BLaER1 treated with 17β-estradiol and CSF1 and Interleukin-3, amounts not matched to agents 10 nM and 100 nM (cell line): ENCODE data around the gene SLC25A45.
A peak's percentile ranks its signal among the peaks of the same experiment; 100 is the strongest.

ENCODE experiments used
- H3K27ac ChIP-seq, 11 experiments: shearing (Covaris generic); formaldehyde crosslinking; 2 replicates each; pipeline ENCODE4 v1.8.1; 2022
- H3K27me3 ChIP-seq, 11 experiments: shearing (Covaris generic); formaldehyde crosslinking; 2 replicates each; pipeline ENCODE4 v1.8.1; 2022
- H3K36me3 ChIP-seq, 11 experiments: shearing (Covaris generic); formaldehyde crosslinking; 2 replicates each; pipeline ENCODE4 v1.8.1; 2022
- H3K4me1 ChIP-seq, 10 experiments: shearing (Covaris generic); formaldehyde crosslinking; 2 replicates each; pipeline ENCODE4 v1.8.1; 2022
- H3K4me2 ChIP-seq, 11 experiments: shearing (Covaris generic); formaldehyde crosslinking; 2 replicates each; pipeline ENCODE4 v1.8.1; 2022
- H3K4me3 ChIP-seq, 10 experiments: shearing (Covaris generic); formaldehyde crosslinking; 2 replicates each; pipeline ENCODE4 v1.8.1; 2022
- H3K9ac ChIP-seq, 11 experiments: shearing (Covaris generic); formaldehyde crosslinking; 2 replicates each; pipeline ENCODE4 v1.8.1; 2022
- H3K9me3 ChIP-seq, 11 experiments: shearing (Covaris generic); formaldehyde crosslinking; replicated peaks in 1 of 11; 2 replicates each; pipeline ENCODE4 v1.8.1; 2022
- H4K20me1 ChIP-seq, 11 experiments: shearing (Covaris generic); formaldehyde crosslinking; 2 replicates each; pipeline ENCODE4 v1.8.1; 2022
- Cebpa-rat ChIP-seq, 11 experiments: shearing (Covaris generic); IDR thresholded peaks; 2 replicates each; pipeline ENCODE4 v1.8.1; 2022

SLC25A45 gene

GRCh38 chr11:65422633-65423515 is 40.4 kb upstream of the SLC25A45 start, which contains the start of gene NEAT1:
TSS of gene NEAT1 (plus strand) at chr11:65422798.
- H3K27ac ChIP-seq = peak within 1 kb of the TSS; percentile 94 to 100 (median 99)
- H3K4me2 ChIP-seq = peak within 1 kb of the TSS; percentile 84 to 99 (median 97)
- H4K20me1 ChIP-seq = peaks cover 48 to 52% (median 52%) of the 10 kb centered on the region in 11 experiments
- H3K36me3 ChIP-seq = peaks cover 12 to 51% (median 36%) of the 10 kb centered on the region in 11 experiments; a peak in 19 of 22 replicates
- H3K4me3 ChIP-seq = peak within 1 kb of the TSS; percentile 83 to 94 (median 92)
- H3K9ac ChIP-seq = peak within 1 kb of the TSS; percentile 98 to 100 (median 100)
- TF ChIP-seq Cebpa-rat (IDR thresholded peaks at IDR 0.05) = peak in 5 of 11 experiments; percentile 17 to 54 (median 33); a peak in 3 of 22 replicates
- H3K27me3 ChIP-seq = no peaks in the 10 kb centered on the region
- no peaks in the 10 kb centered on the region for H3K9me3 ChIP-seq
- peaks cover 25 to 60% (median 50%) of the 10 kb centered on the region in 10 experiments for H3K4me1 ChIP-seq

- peaks cover 25 to 60% (median 50%) of the 10 kb centered on the region in 10 experiments for H3K4me1 ChIP-seq
Observed at GRCh38 chr11:65421794-65422632, 39.6 kb upstream of the SLC25A45 start.

GRCh38 chr11:65420979-65421793 is 38.7 kb upstream of the SLC25A45 start:
- peak in 3 of 11 experiments; percentile 25 to 74 (median 60); a peak in 4 of 22 replicates for TF ChIP-seq Cebpa-rat (IDR thresholded peaks at IDR 0.05)
- Histone ChIP-seq H3K9ac (peak overlapping the region; percentile 98 to 100 (median 100)), H3K4me2 (peak overlapping the region; percentile 84 to 99 (median 97)), H3K4me1 (peaks cover 25 to 60% (median 51%) of the 10 kb centered on the region in 10 experiments), H3K36me3 (peaks cover 0 to 34% (median 22%) of the 10 kb centered on the region in 11 experiments; a peak in 14 of 22 replicates), H3K9me3 (no peaks in the 10 kb centered on the region), H3K27ac (peak overlapping the region; percentile 94 to 100 (median 99)), H3K27me3 (no peaks in the 10 kb centered on the region), H3K4me3 (peak overlapping the region; percentile 51 to 94 (median 90)), H4K20me1 (peaks cover 33 to 35% (median 35%) of the 10 kb centered on the region in 11 experiments)

More at GRCh38 chr11:65421794-65422632, 39.6 kb upstream of the SLC25A45 start:
- Histone ChIP-seq H3K4me2 (peak overlapping the region; percentile 84 to 99 (median 97)), H3K9ac (peak overlapping the region; percentile 98 to 100 (median 100)), H4K20me1 (peaks cover 40 to 44% (median 43%) of the 10 kb centered on the region in 11 experiments), H3K27ac (peak overlapping the region; percentile 94 to 100 (median 99)), H3K27me3 (no peaks in the 10 kb centered on the region), H3K36me3 (peaks cover 7 to 43% (median 30%) of the 10 kb centered on the region in 11 experiments; a peak in 19 of 22 replicates), H3K9me3 (no peaks in the 10 kb centered on the region), H3K4me3 (peak overlapping the region; percentile 83 to 94 (median 92))
- TF ChIP-seq Cebpa-rat (IDR thresholded peaks at IDR 0.05) = no peak

- peaks cover 28 to 35% (median 28%) of the 10 kb centered on the region in 11 experiments for H4K20me1 ChIP-seq
- TF ChIP-seq Cebpa-rat (IDR thresholded peaks at IDR 0.05) = no peak
- H3K9ac ChIP-seq = peak overlapping the region; percentile 98 to 100 (median 100)
- H3K27me3 ChIP-seq = no peaks in the 10 kb centered on the region
- H3K36me3 ChIP-seq = peaks cover 0 to 27% (median 17%) of the 10 kb centered on the region in 11 experiments; a peak in 14 of 22 replicates
- peak overlapping the region; percentile 84 to 99 (median 97) for H3K4me2 ChIP-seq
- H3K4me3 ChIP-seq = peak overlapping the region; percentile 37 to 94 (median 88); a peak in 19 of 20 replicates
- peak overlapping the region; percentile 94 to 100 (median 99) for H3K27ac ChIP-seq
- H3K9me3 ChIP-seq = no peaks in the 10 kb centered on the region
- H3K4me1 ChIP-seq = peaks cover 32 to 62% (median 57%) of the 10 kb centered on the region in 10 experiments
Observed at GRCh38 chr11:65420506-65420905, 38.1 kb upstream of the SLC25A45 start.

- Histone ChIP-seq H3K4me2 (peak overlapping the region; percentile 84 to 99 (median 98)), H3K9me3 (no peaks in the 10 kb centered on the region), H3K9ac (peak overlapping the region; percentile 98 to 100 (median 100)), H3K27me3 (no peaks in the 10 kb centered on the region), H3K4me1 (peaks cover 38 to 68% (median 63%) of the 10 kb centered on the region in 10 experiments), H3K36me3 (peaks cover 0 to 22% (median 13%) of the 10 kb centered on the region in 11 experiments; a peak in 14 of 22 replicates), H3K27ac (peak overlapping the region; percentile 94 to 100 (median 99)), H3K4me3 (peak overlapping the region; percentile 44 to 94 (median 88)), H4K20me1 (peaks cover 22 to 35% (median 22%) of the 10 kb centered on the region in 11 experiments)
- no peak for TF ChIP-seq Cebpa-rat (IDR thresholded peaks at IDR 0.05)
Observed at GRCh38 chr11:65419772-65420481, 37.5 kb upstream of the SLC25A45 start.

GRCh38 chr11:65419460-65419771 is 37.0 kb upstream of the SLC25A45 start:
- H4K20me1 ChIP-seq = peaks cover 17 to 33% (median 17%) of the 10 kb centered on the region in 11 experiments
- H3K9me3 ChIP-seq = no peaks in the 10 kb centered on the region
- peak overlapping the region; percentile 94 to 100 (median 99) for H3K27ac ChIP-seq
- H3K27me3 ChIP-seq = no peaks in the 10 kb centered on the region
- H3K4me3 ChIP-seq = peak overlapping the region; percentile 44 to 94 (median 88)
- peak overlapping the region; percentile 98 to 100 (median 100) for H3K9ac ChIP-seq
- no peak for TF ChIP-seq Cebpa-rat (IDR thresholded peaks at IDR 0.05)
- peaks cover 0 to 17% (median 8%) of the 10 kb centered on the region in 11 experiments; a peak in 13 of 22 replicates for H3K36me3 ChIP-seq
- peaks cover 42 to 73% (median 66%) of the 10 kb centered on the region in 10 experiments for H3K4me1 ChIP-seq
- peak overlapping the region; percentile 84 to 99 (median 98) for H3K4me2 ChIP-seq

- Histone ChIP-seq H3K27ac (peak overlapping the region; percentile 94 to 100 (median 99)), H3K4me3 (peak overlapping the region; percentile 50 to 94 (median 88)), H3K9ac (peak overlapping the region; percentile 98 to 100 (median 100)), H3K27me3 (no peaks in the 10 kb centered on the region), H3K9me3 (no peaks in the 10 kb centered on the region), H3K36me3 (peaks cover 3 to 16% (median 6%) of the 10 kb centered on the region in 11 experiments; a peak in 18 of 22 replicates), H3K4me1 (peaks cover 42 to 78% (median 68%) of the 10 kb centered on the region in 10 experiments), H4K20me1 (peaks cover 11 to 32% (median 12%) of the 10 kb centered on the region in 11 experiments), H3K4me2 (peak overlapping the region; percentile 84 to 99 (median 98))
- no peak for TF ChIP-seq Cebpa-rat (IDR thresholded peaks at IDR 0.05)
Observed at GRCh38 chr11:65418681-65419459, 36.4 kb upstream of the SLC25A45 start.
